IMR-90 (cell line): Measurements from ENCODE around the gene INPPL1. TPM values are rescaled to one million over a fixed set of nuclear protein-coding genes. Genes with fewer than 3 reads are reported as not detected.
"Not testable (repeated sequence)": the region's sequence is repeated elsewhere in the genome, so short reads cannot be mapped to it uniquely, and the experiment has no call there.

Experiments used
- ATAC-seq: fragments of 200-7000 bp; cut with Tn5 transposase; 2 replicates; pipeline ENCODE4 v1.9.1; 2020; ENCODE audit warnings: low read depth, mild to moderate bottlenecking, moderate library complexity
- BruUV-seq: library from RNA; stranded (reverse); fragments of 400-500 nt; replicated peaks from 2 replicates; lab custom pipeline; 2021; lab: Mats Ljungman, UMichigan
- CTCF ChIA-PET: fragments of 300-600 bp; formaldehyde crosslinking; extraction: SDS; loops from one replicate; lab custom pipeline; 2021; ENCODE audit warnings: antibody characterized with exemption; lab: Yijun Ruan, JAX
- POLR2A ChIA-PET: fragments of 300-600 bp; sonication (Branson Sonifier 250); formaldehyde crosslinking; loops from one replicate; lab custom pipeline; 2022; ENCODE audit warnings: antibody characterized with exemption; ENCODE audit not compliant: unreplicated experiment; lab: Charles Lee
- DNase-seq: peaks from one replicate; pipeline ENCODE4 v3.0.0; 2013
- H2AFZ ChIP-seq: replicated peaks from 2 replicates; pipeline ENCODE3; 2013; ENCODE audit warnings: low read length, mild to moderate bottlenecking; ENCODE audit not compliant: poor library complexity
- H2AK5ac ChIP-seq: 2 replicates; pipeline ENCODE4 v1.6.1; 2013; ENCODE audit warnings: low read depth, low read length, inconsistent platforms
- H2AK9ac ChIP-seq: replicated peaks from 2 replicates; pipeline ENCODE3; 2013; ENCODE audit warnings: mild to moderate bottlenecking, low read depth, low read length, moderate library complexity; ENCODE audit not compliant: poor library complexity
- H2BK120ac ChIP-seq: 2 replicates; pipeline ENCODE4 v1.6.1; 2013; ENCODE audit warnings: low read depth, low read length, inconsistent platforms
- H2BK15ac ChIP-seq: 3 replicates; pipeline ENCODE4 v1.6.1; 2013; ENCODE audit warnings: low read depth, low read length, inconsistent platforms
- H2BK20ac ChIP-seq: 2 replicates; pipeline ENCODE4 v1.6.1; 2013; ENCODE audit warnings: low read depth, mild to moderate bottlenecking, inconsistent platforms, low read length, moderate library complexity
- H2BK5ac ChIP-seq: 2 replicates; pipeline ENCODE4 v1.6.1; 2013; ENCODE audit warnings: mild to moderate bottlenecking, low read depth, low read length, inconsistent platforms; ENCODE audit not compliant: poor library complexity, severe bottlenecking
- H3K14ac ChIP-seq: replicated peaks from 2 replicates; pipeline ENCODE4 v1.6.1; 2013; ENCODE audit warnings: low read depth, low read length, inconsistent platforms
- H3K18ac ChIP-seq: 2 replicates; pipeline ENCODE4 v1.6.1; 2013; ENCODE audit warnings: low read depth, low read length, control low read depth
- H3K23ac ChIP-seq: 2 replicates; pipeline ENCODE4 v1.6.1; 2013; ENCODE audit warnings: low read depth, low read length, inconsistent platforms
- H3K27ac ChIP-seq: 2 replicates; pipeline ENCODE4 v1.5.1; 2013; ENCODE audit warnings: mild to moderate bottlenecking, control low read depth, low read length; ENCODE audit not compliant: insufficient read depth
- H3K27me3 ChIP-seq: 2 replicates; pipeline ENCODE4 v1.6.1; 2013; ENCODE audit warnings: low read length; ENCODE audit not compliant: control insufficient read depth, insufficient read depth
- H3K36me3 ChIP-seq: 2 replicates; pipeline ENCODE4 v1.6.1; 2013; ENCODE audit warnings: low read length, mixed read lengths; ENCODE audit not compliant: control insufficient read depth, insufficient read depth
- H3K4ac ChIP-seq: 2 replicates; pipeline ENCODE4 v1.6.1; 2013; ENCODE audit warnings: low read depth, low read length, inconsistent platforms
- H3K4me1 ChIP-seq: 2 replicates; pipeline ENCODE4 v1.6.1; 2013; ENCODE audit warnings: low read length, mixed read lengths; ENCODE audit not compliant: control insufficient read depth, insufficient read depth
- H3K4me2 ChIP-seq: 2 replicates; pipeline ENCODE4 v1.6.1; 2013; ENCODE audit warnings: low read depth, mild to moderate bottlenecking, control low read depth, low read length, moderate library complexity
- H3K4me3 ChIP-seq: 2 replicates; pipeline ENCODE4 v1.5.1; 2013; ENCODE audit warnings: low read depth, mild to moderate bottlenecking, control low read depth, low read length, moderate library complexity; ENCODE audit not compliant: insufficient read depth
- H3K56ac ChIP-seq: 2 replicates; pipeline ENCODE4 v1.6.1; 2013; ENCODE audit warnings: low read length, inconsistent platforms; ENCODE audit not compliant: insufficient read depth; ENCODE audit errors: extremely low read depth
- H3K79me1 ChIP-seq, 2 experiments: 2 replicates each; pipeline ENCODE4 v1.6.1; 2013; ENCODE audit warnings: low read length in 2 of 2, inconsistent platforms in 1 of 2, low read depth in 1 of 2
- H3K9ac ChIP-seq: 2 replicates; pipeline ENCODE4 v1.6.1; 2013; ENCODE audit warnings: low read depth, low read length, control low read depth
- H3K9me1 ChIP-seq: 2 replicates; pipeline ENCODE4 v1.6.1; 2013; ENCODE audit warnings: low read length, inconsistent platforms; ENCODE audit not compliant: insufficient read depth
- H3K9me3 ChIP-seq: 2 replicates; pipeline ENCODE4 v1.6.1; 2013; ENCODE audit warnings: low read length; ENCODE audit not compliant: control insufficient read depth, insufficient read depth
- H4K20me1 ChIP-seq: 2 replicates; pipeline ENCODE4 v1.6.1; 2013; ENCODE audit warnings: low read length, inconsistent platforms; ENCODE audit not compliant: insufficient read depth
- H4K5ac ChIP-seq: 2 replicates; pipeline ENCODE4 v1.6.1; 2013; ENCODE audit warnings: mild to moderate bottlenecking, low read depth, low read length, control low read depth
- H4K8ac ChIP-seq, 2 experiments: 2 replicates each; pipeline ENCODE4 v1.6.1; 2013; ENCODE audit warnings: low read depth in 2 of 2, low read length in 2 of 2, control low read depth in 1 of 2, inconsistent platforms in 1 of 2
- H4K91ac ChIP-seq: 2 replicates; pipeline ENCODE4 v1.6.1; 2013; ENCODE audit warnings: low read depth, low read length, inconsistent platforms; ENCODE audit not compliant: insufficient read depth
- CTCF ChIP-seq: conservative IDR thresholded peaks from 2 replicates; pipeline ENCODE4 v1.5.1; 2012; ENCODE audit warnings: mild to moderate bottlenecking, low read depth, low read length, improper control_type of control experiment
- RAD21 ChIP-seq: IDR thresholded peaks from 2 replicates; pipeline ENCODE4 v1.6.1; 2012; ENCODE audit warnings: low read length, improper control_type of control experiment
- WGBS, 2 experiments: methylation state at CpG; one replicate each; pipeline versions ENCODE4 v1.1.5 to v1.1.7; 2013; ENCODE audit warnings: missing lambda C conversion rate in 2 of 2; ENCODE audit not compliant: insufficient read length in 1 of 2; ENCODE audit errors: extremely low coverage in 2 of 2; 5-methylcytosine and 5-hydroxymethylcytosine counted together
- dilution Hi-C: fragments of 300-500 bp; cut with HindIII; formaldehyde crosslinking; loops from one replicate; pipeline ENCODE4 v1.14.3; 2018; ENCODE audit warnings: low sequenced_read_pairs; ENCODE audit not compliant: unreplicated experiment
- in situ Hi-C: fragments of 300-500 bp; cut with MboI; formaldehyde crosslinking; loops from 3 replicates; pipeline ENCODE4 v1.14.3; 2019; ENCODE audit warnings: low sequenced_read_pairs, inconsistent platforms, mixed read lengths
- intact Hi-C: fragments of 100-400 bp; cut with micrococcal nuclease; formaldehyde crosslinking; loops from 2 replicates; pipeline ENCODE4 v1.10.0; 2022
- polyA plus RNA-seq, 3 experiments: library from polyadenylated mRNA; depleted of rRNA; stranded (reverse); fragments of >200 nt; gene quantifications; 2 replicates each; pipeline ENCODE4 v1.2.3, GENCODE V29; 2012; ENCODE audit warnings: low replicate concordance in 1 of 3
- total RNA-seq: library from RNA; depleted of rRNA; stranded (reverse); fragments of >200 nt; gene quantifications from 2 replicates; pipeline ENCODE4 v1.2.3, GENCODE V29; 2012

The INPPL1 gene
- total and polyA plus RNA-seq, 2 of the 4 experiments (the other 2 are of a cell fraction), result 27.4 to 105 TPM

GRCh38 chr11:72181553-72181958, 43.0 kb upstream of the INPPL1 start:
- TF ChIP-seq RAD21 (peak; percentile 50), CTCF (peak; percentile 33; the same call in 1 of the 2 replicates)
- H4K91ac ChIP-seq, result peak overlapping the region; percentile 74
- POLR2A ChIA-PET, H3K9ac ChIP-seq, H2AK9ac ChIP-seq, H3K27ac ChIP-seq, H3K79me1 ChIP-seq, H3K27me3 ChIP-seq, H4K20me1 ChIP-seq, H3K9me3 ChIP-seq, BruUV-seq, H3K56ac ChIP-seq, H3K18ac ChIP-seq, H3K4me1 ChIP-seq, H3K9me1 ChIP-seq, H3K4me3 ChIP-seq, H3K4me2 ChIP-seq, H3K36me3 ChIP-seq, dilution Hi-C loops, H4K5ac ChIP-seq, DNase-seq: not testable (repeated sequence)
- in situ Hi-C loops, result loop anchor here (5.0 kb wide), 1 partner anchor 159 kb away; no protein-coding TSS in a partner anchor
- H3K14ac ChIP-seq, result peak overlapping the region; percentile 60; the same call in 1 of the 2 replicates
- 0 out of 3 replicates have a peak overlapping the region, but pooled peaks have one; percentile 47 for H2BK15ac ChIP-seq
- H4K8ac ChIP-seq, result 0 out of 4 replicates have a peak overlapping the region, but pooled peaks of 1 of the 2 experiments have one; percentile 28
- peak overlapping the region; percentile 73; the same call in 1 of the 2 replicates for H2AK5ac ChIP-seq
- CTCF ChIA-PET, result interaction anchor here (1.4 kb wide), 1 partner anchor 90 kb away, joined by 3 read pairs; no protein-coding TSS in a partner anchor
- H3K4ac ChIP-seq, result peak overlapping the region; percentile 67
- intact Hi-C loops, result loop anchor here (1.0 to 5.0 kb wide), 2 partner anchors 39 to 79 kb away; partner anchors contain the start of gene LAMTOR1
- H2BK120ac ChIP-seq, result peak overlapping the region; percentile 88
- H3K23ac ChIP-seq, result peak overlapping the region; percentile 56; the same call in 1 of the 2 replicates
- H2AFZ ChIP-seq, result peak overlapping the region; percentile 49
- WGBS, 2 experiments, result 71% methylated on average over 1 of the region's 3 CpGs; no CpG with 5 or more reads in 1 of the 2 experiments
- ATAC-seq, result peak; percentile 59
- peak overlapping the region; percentile 87 for H2BK20ac ChIP-seq
- peak overlapping the region; percentile 55 for H2BK5ac ChIP-seq
